Neural progenitor cell (in vitro differentiated cells): ENCODE results near the gene POU6F2.

Source experiments
- CTCF ChIP-seq: fragments of 200-600 bp; sonication (generic); IDR thresholded peaks from 2 replicates; pipeline ENCODE4 v1.5.1; 2017; ENCODE audit warnings: antibody characterized with exemption, mild to moderate bottlenecking
- EZH2 ChIP-seq: fragments of 200-600 bp; sonication (generic); IDR thresholded peaks from 2 replicates; pipeline ENCODE4 v1.6.1; 2017; ENCODE audit warnings: antibody characterized with exemption, mild to moderate bottlenecking, moderate library complexity

GRCh38 chr7:39084349-39084748 lies 106.6 kb downstream of the POU6F2 start:
- TF ChIP-seq CTCF (no peak), EZH2 (no peak)
